PC-3 (cell line): ENCODE results near the gene GLB1L2.

Experiments used
- EZH2 ChIP-seq: fragments of 300-600 bp; sonication (generic); IDR thresholded peaks from one replicate; pipeline ENCODE4 v1.6.1; 2017; ENCODE audit warnings: antibody characterized with exemption, mild to moderate bottlenecking, low read length; ENCODE audit not compliant: unreplicated experiment
- TF ChIP-seq, protein P1 (sequence below): fragments of 300-600 bp; sonication (generic); conservative IDR thresholded peaks from 2 replicates; pipeline ENCODE4 v1.5.1; 2017; ENCODE audit warnings: antibody characterized with exemption, low read depth, mild to moderate bottlenecking, low read length

DNA sequence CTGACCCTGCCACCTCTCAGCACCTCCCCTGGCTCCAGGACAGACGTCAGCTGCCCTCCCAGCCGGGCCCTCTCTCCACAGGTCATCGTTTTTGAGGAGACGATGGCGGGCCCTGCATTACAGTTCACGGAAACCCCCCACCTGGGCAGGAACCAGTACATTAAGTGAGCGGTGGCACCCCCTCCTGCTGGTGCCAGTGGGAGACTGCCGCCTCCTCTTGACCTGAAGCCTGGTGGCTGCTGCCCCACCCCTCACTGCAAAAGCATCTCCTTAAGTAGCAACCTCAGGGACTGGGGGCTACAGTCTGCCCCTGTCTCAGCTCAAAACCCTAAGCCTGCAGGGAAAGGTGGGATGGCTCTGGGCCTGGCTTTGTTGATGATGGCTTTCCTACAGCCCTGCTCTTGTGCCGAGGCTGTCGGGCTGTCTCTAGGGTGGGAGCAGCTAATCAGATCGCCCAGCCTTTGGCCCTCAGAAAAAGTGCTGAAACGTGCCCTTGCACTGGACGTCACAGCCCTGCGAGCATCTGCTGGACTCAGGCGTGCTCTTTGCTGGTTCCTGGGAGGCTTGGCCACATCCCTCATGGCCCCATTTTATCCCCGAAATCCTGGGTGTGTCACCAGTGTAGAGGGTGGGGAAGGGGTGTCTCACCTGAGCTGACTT is 43.2 kb downstream of the GLB1L2 start:
- TF ChIP-seq, protein P1, sequence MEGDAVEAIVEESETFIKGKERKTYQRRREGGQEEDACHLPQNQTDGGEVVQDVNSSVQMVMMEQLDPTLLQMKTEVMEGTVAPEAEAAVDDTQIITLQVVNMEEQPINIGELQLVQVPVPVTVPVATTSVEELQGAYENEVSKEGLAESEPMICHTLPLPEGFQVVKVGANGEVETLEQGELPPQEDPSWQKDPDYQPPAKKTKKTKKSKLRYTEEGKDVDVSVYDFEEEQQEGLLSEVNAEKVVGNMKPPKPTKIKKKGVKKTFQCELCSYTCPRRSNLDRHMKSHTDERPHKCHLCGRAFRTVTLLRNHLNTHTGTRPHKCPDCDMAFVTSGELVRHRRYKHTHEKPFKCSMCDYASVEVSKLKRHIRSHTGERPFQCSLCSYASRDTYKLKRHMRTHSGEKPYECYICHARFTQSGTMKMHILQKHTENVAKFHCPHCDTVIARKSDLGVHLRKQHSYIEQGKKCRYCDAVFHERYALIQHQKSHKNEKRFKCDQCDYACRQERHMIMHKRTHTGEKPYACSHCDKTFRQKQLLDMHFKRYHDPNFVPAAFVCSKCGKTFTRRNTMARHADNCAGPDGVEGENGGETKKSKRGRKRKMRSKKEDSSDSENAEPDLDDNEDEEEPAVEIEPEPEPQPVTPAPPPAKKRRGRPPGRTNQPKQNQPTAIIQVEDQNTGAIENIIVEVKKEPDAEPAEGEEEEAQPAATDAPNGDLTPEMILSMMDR = no peak
- TF ChIP-seq EZH2 = no peak
